Fibroblast of lung (primary cell): ENCODE measurements around the gene SPATS2L.

Experiments
- EZH2 ChIP-seq: IDR thresholded peaks from 2 replicates; pipeline ENCODE4 v1.5.1; 2012; ENCODE audit warnings: low read length, control low read depth, mild to moderate bottlenecking; ENCODE audit errors: missing control alignments
- TF ChIP-seq, protein P1 (sequence below), 2 donors: IDR thresholded peaks in 1 of 2; conservative IDR thresholded peaks in 1 of 2; 1 replicate in 1 of 2; 2 replicates in 1 of 2; pipeline ENCODE4 v1.5.1; 2011 to 2012; ENCODE audit warnings: low read length in 2 of 2, control low read depth in 1 of 2, inconsistent platforms in 1 of 2, low read depth in 1 of 2, mild to moderate bottlenecking in 1 of 2

DNA sequence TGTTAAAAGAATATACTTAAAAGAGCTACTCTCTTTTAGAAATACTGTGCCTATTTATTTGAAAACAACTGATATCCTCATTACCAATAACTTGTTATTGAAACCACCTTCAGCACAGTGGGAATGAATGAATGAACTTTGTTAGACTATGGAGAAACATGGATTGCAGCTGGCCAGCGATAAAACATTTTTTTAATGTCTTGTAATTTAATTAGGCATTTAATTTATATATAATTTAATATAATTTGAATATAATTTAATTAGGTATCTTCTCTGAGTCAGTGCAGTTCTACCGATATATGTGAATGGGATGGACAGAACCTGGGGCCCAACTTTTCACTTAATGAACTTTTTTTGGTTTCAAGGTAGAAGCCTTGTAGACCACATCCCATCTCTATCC is 109.0 kb downstream of the SPATS2L start:
- TF ChIP-seq, protein P1, sequence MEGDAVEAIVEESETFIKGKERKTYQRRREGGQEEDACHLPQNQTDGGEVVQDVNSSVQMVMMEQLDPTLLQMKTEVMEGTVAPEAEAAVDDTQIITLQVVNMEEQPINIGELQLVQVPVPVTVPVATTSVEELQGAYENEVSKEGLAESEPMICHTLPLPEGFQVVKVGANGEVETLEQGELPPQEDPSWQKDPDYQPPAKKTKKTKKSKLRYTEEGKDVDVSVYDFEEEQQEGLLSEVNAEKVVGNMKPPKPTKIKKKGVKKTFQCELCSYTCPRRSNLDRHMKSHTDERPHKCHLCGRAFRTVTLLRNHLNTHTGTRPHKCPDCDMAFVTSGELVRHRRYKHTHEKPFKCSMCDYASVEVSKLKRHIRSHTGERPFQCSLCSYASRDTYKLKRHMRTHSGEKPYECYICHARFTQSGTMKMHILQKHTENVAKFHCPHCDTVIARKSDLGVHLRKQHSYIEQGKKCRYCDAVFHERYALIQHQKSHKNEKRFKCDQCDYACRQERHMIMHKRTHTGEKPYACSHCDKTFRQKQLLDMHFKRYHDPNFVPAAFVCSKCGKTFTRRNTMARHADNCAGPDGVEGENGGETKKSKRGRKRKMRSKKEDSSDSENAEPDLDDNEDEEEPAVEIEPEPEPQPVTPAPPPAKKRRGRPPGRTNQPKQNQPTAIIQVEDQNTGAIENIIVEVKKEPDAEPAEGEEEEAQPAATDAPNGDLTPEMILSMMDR (conservative IDR thresholded peaks at IDR 0.05 in 1 of 2, IDR thresholded peaks at IDR 0.05 in 1 of 2; ENCODE audit: low read depth in 1 of 2, low read length in 2 of 2): no peak
- no peak for TF ChIP-seq EZH2
